ENCODE data around the gene PRSS33. TPM values are rescaled to one million over a fixed set of nuclear protein-coding genes. Genes with fewer than 3 reads are reported as not detected.

The PRSS33 gene
- total and polyA plus RNA-seq, 9 donors = 0.36 to 26.8 (median 0.82) TPM; not detected in 4

DNA sequence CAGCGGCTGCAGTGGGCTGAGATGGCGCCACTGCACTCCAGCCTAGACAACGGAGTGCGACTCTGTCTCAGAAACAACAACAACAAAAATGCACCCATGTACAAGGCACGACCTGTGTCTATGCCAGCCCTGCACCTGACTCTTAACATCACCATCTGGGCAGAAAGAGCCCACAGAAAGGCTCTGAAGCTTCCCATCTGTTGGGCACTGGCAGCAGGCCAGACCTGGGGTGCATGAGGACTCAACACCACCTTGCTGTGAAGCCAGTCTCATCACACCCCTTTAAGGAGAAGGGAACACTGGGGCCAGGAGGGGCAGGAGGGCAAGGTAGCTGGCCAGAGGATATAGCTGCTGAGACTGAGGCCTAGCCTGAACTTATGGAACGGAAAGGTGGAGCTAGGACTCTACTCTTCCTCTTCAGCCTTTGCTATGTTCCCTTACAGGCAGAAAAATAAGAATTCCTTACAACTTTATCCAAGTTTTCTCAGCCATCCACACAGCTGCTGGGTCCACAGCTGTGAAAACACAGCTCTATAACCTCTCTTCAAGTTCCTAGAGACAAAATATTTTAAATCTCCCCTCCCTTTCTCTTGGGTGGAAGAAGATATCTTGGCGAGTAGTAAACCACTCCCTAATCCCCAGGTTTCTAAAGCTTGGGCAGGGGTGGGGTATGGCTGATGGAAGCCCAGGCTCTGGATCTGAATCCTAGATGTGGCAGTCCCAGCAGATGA, 13.0 kb downstream of the PRSS33 start:
- TF ChIP-seq, protein P1, sequence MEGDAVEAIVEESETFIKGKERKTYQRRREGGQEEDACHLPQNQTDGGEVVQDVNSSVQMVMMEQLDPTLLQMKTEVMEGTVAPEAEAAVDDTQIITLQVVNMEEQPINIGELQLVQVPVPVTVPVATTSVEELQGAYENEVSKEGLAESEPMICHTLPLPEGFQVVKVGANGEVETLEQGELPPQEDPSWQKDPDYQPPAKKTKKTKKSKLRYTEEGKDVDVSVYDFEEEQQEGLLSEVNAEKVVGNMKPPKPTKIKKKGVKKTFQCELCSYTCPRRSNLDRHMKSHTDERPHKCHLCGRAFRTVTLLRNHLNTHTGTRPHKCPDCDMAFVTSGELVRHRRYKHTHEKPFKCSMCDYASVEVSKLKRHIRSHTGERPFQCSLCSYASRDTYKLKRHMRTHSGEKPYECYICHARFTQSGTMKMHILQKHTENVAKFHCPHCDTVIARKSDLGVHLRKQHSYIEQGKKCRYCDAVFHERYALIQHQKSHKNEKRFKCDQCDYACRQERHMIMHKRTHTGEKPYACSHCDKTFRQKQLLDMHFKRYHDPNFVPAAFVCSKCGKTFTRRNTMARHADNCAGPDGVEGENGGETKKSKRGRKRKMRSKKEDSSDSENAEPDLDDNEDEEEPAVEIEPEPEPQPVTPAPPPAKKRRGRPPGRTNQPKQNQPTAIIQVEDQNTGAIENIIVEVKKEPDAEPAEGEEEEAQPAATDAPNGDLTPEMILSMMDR (IDR thresholded peaks at IDR 0.05) = no peak
- no peak for TF ChIP-seq POLR2A (IDR thresholded peaks at IDR 0.05)
- no peak for TF ChIP-seq EP300 (IDR thresholded peaks at IDR 0.05)
- Histone ChIP-seq H3K4me3 (no peak overlapping the region), H3K36me3 (no peaks in the 10 kb centered on the region), H3K27ac (no peak overlapping the region), H3K4me1 (ENCODE audit: insufficient read depth) (peaks cover 16% of the 10 kb centered on the region), H3K27me3 (no peaks in the 10 kb centered on the region), H3K9me3 (no peaks in the 10 kb centered on the region)
- intact Hi-C loops (cut with DNase I) = no loop called here
- DNase-seq = peak in 1 of 5 donors; percentile 29
- WGBS, 3 donors = 44 to 67% (median 52%) methylated on average over 7 of the region's 7 CpGs

DNA sequence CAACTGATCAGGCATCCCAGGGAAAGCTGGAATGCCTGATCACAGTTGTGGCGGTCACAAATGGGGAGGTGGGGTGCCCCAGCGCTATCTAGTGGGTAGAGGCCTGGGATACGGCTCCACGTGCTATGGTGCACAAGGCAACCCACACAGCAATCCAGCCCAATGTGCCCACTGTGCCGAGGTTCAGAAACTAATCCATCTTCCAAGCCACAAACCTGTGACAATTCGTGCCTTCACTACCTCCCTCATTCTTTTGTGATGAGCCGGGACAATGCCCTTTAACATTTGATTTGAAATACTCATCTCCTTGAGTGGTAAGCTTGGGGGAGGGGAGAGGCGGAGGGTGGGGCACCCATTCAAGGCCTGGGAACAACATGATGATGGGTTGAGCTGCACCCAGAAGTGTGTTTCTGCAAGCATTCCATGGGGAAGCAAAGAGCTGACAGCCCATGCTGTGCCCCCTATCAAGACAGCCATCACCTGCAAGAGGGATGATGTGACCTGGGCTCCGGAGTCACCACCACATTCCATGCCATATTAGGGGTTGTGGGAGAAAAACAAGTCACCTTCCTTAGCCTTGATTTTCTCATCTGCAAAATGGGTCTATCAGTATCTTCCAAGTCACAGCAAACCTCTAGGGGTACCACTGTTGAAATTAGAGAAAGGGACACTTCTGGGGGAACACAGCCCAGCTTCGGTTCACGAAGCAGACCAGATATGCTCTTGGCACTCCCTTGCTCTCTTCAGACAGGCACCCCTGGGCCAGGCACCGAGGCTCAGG, 14.0 kb downstream of the PRSS33 start:
- H3K9me3 ChIP-seq = no peaks in the 10 kb centered on the region
- TF ChIP-seq POLR2A (IDR thresholded peaks at IDR 0.05) (no peak), EP300 (IDR thresholded peaks at IDR 0.05) (no peak)
- TF ChIP-seq, protein P1 (IDR thresholded peaks at IDR 0.05) = no peak
- intact Hi-C loops (cut with DNase I) = no loop called here
- no peaks in the 10 kb centered on the region for H3K27me3 ChIP-seq
- 60 to 72% (median 69%) methylated on average over 12 of the region's 12 CpGs for WGBS, 3 donors
- H3K27ac ChIP-seq = no peak overlapping the region
- H3K4me1 ChIP-seq (ENCODE audit: insufficient read depth) = peaks cover 8% of the 10 kb centered on the region
- DNase-seq = peak in 1 of 5 donors; percentile 13
- no peaks in the 10 kb centered on the region for H3K36me3 ChIP-seq
- H3K4me3 ChIP-seq = no peak overlapping the region

DNA sequence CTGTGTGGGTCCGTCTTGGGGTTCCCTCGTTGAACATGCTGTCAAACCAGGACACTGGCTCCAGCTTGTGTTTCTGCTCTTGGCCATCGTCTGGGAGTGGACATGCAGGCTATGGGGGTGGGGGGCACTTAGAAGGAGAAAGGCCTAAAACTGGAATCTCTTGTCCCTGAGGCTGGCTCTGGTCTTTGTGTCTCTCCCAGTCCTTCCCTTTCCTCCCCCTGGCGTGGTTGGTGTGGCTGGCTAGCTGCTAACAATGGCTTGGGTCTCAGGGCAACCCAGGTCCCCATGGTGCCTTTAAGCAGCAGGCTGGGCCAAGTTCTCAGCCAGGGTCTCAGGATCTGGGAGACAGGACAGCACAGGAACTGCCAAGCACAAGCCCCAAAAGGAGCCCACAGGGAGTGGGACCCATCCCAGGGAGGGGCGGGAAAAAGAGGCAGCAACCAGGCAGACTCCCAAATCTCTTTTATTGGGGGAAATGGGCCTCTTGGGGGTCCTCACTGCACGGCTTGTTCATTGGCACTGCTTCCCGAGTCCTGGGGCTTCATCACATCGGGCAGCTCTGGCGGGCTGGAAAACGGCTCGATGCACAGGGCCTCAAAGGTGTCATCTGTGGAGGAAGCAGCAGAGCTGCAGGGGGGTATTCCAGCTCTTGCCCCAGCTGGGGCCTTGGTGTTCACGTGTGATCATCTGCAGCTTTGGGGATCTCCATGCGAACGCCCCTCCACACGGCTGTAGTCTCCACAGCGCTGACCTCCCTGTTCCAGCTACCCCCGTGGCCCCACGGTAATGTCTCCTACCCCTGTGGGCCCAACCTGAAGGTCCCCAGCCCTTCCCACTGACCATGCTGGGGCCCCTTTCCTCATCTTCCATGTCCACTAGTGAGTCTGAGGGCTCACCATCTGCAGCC, 15.6 kb downstream of the PRSS33 start:
- Histone ChIP-seq H3K9me3 (no peaks in the 10 kb centered on the region), H3K4me1 (ENCODE audit: insufficient read depth) (peaks cover 5% of the 10 kb centered on the region), H3K27ac (no peak overlapping the region), H3K4me3 (no peak overlapping the region), H3K36me3 (no peaks in the 10 kb centered on the region), H3K27me3 (no peaks in the 10 kb centered on the region)
- WGBS, 3 donors = 56 to 63% (median 60%) methylated on average over 18 of the region's 18 CpGs
- TF ChIP-seq, protein P1 (IDR thresholded peaks at IDR 0.05) = no peak
- TF ChIP-seq POLR2A (IDR thresholded peaks at IDR 0.05) (no peak), EP300 (IDR thresholded peaks at IDR 0.05) (no peak)
- DNase-seq = peak in 1 of 5 donors; percentile 17
- intact Hi-C loops (cut with DNase I) = no loop called here
